Endothelial cell of umbilical vein (primary cell): Measurements from ENCODE around the gene B3GNT7. TPM values are rescaled to one million over a fixed set of nuclear protein-coding genes. Genes with fewer than 3 reads are reported as not detected.

Experiments
- BruUV-seq: library from RNA; stranded (reverse); fragments of 400-500 nt; replicated peaks from 2 replicates; lab custom pipeline; 2021; lab: Mats Ljungman, UMichigan
- CTCF ChIA-PET: fragments of 300-600, 350-600 bp; sonication (Branson Sonifier 250); formaldehyde crosslinking; loops from one replicate; lab custom pipeline; 2021; ENCODE audit warnings: antibody characterized with exemption, inconsistent platforms; lab: Charles Lee
- POLR2A ChIA-PET: fragments of 300-600, 350-600 bp; sonication (Branson Sonifier 250); formaldehyde crosslinking; loops from one replicate; lab custom pipeline; 2021; ENCODE audit warnings: antibody characterized with exemption, inconsistent platforms; lab: Charles Lee
- DNase-seq: peaks from one replicate; pipeline ENCODE4 v3.0.0-alpha.2; 2011; ENCODE audit warnings: low read depth, low spot score
- FAIRE-seq: peaks from 2 replicates; lab custom pipeline; 2011; peaks lifted over from hg19 to GRCh38; lab: Jason Lieb, UNC
- H2AFZ ChIP-seq: 2 replicates; pipeline ENCODE4 v1.6.0; 2012; ENCODE audit warnings: low read depth, low read length, control low read depth, inconsistent platforms
- H3K27ac ChIP-seq: 2 replicates; pipeline ENCODE4 v1.5.1; 2011; ENCODE audit warnings: low read depth, mild to moderate bottlenecking, control low read depth, low read length, moderate library complexity; ENCODE audit not compliant: insufficient read depth
- H3K27me3 ChIP-seq, 2 experiments: 2 replicates each; pipeline versions ENCODE4 v1.6.0 to v1.6.1; 2011; ENCODE audit warnings: low read length in 2 of 2, mixed read lengths in 1 of 2; ENCODE audit not compliant: control insufficient read depth in 2 of 2, insufficient read depth in 2 of 2
- H3K36me3 ChIP-seq, 2 experiments: 2 replicates in 1 of 2; 3 replicates in 1 of 2; pipeline ENCODE4 v1.5.1; 2011; ENCODE audit warnings: low read length in 2 of 2, mild to moderate bottlenecking in 1 of 2, moderate library complexity in 1 of 2; ENCODE audit not compliant: control insufficient read depth in 2 of 2, insufficient read depth in 2 of 2; ENCODE audit errors: extremely low read depth in 1 of 2
- H3K4me1 ChIP-seq: 3 replicates; pipeline ENCODE4 v1.5.1; 2011; ENCODE audit warnings: mild to moderate bottlenecking, low read length; ENCODE audit not compliant: control insufficient read depth, insufficient read depth; ENCODE audit errors: extremely low read depth
- H3K4me2 ChIP-seq: 2 replicates; pipeline ENCODE4 v1.6.1; 2011; ENCODE audit warnings: low read length, control low read depth, mixed read lengths; ENCODE audit not compliant: insufficient read depth
- H3K4me3 ChIP-seq, 3 experiments: fragments of 200-600 bp in 1 of 3; sonication (generic), shearing (Covaris generic) in 1 of 3; replicated peaks in 1 of 3; 2 replicates each; pipeline ENCODE4 v1.5.1; 2011 to 2016; ENCODE audit warnings: control low read depth in 3 of 3, low read length in 3 of 3, mild to moderate bottlenecking in 2 of 3, inconsistent platforms in 1 of 3, low read depth in 1 of 3, moderate library complexity in 1 of 3; ENCODE audit not compliant: insufficient read depth in 1 of 3
- H3K79me2 ChIP-seq: 2 replicates; pipeline ENCODE4 v1.6.0; 2012; ENCODE audit warnings: low read length, inconsistent platforms; ENCODE audit not compliant: control insufficient read depth, insufficient read depth
- H3K9ac ChIP-seq: replicated peaks from 2 replicates; pipeline ENCODE3; 2011; ENCODE audit warnings: low read length, control low read depth; ENCODE audit not compliant: insufficient read depth; ENCODE audit errors: extremely low read depth
- H3K9me1 ChIP-seq: replicated peaks from 3 replicates; pipeline ENCODE4 v1.6.0; 2011; ENCODE audit warnings: mild to moderate bottlenecking, low read length; ENCODE audit not compliant: control insufficient read depth, insufficient read depth; ENCODE audit errors: extremely low read depth
- H3K9me3 ChIP-seq: replicated peaks from 2 replicates; pipeline ENCODE4 v1.5.1; 2012; ENCODE audit warnings: low read length, inconsistent platforms; ENCODE audit not compliant: control insufficient read depth, insufficient read depth
- H4K20me1 ChIP-seq: replicated peaks from 2 replicates; pipeline ENCODE3; 2011; ENCODE audit warnings: mild to moderate bottlenecking, low read length; ENCODE audit not compliant: control insufficient read depth, insufficient read depth; ENCODE audit errors: extremely low read depth
- CTCF ChIP-seq, 2 donors: IDR thresholded peaks; 1 replicate in 1 of 2; 2 replicates in 1 of 2; pipeline ENCODE4 v1.5.1; 2011; ENCODE audit warnings: low read length in 2 of 2, mild to moderate bottlenecking in 2 of 2, moderate library complexity in 2 of 2, control low read depth in 1 of 2, inconsistent platforms in 1 of 2, low read depth in 1 of 2; ENCODE audit not compliant: insufficient read depth in 1 of 2; ENCODE audit errors: extremely low read depth in 1 of 2
- JUN ChIP-seq: IDR thresholded peaks from 2 replicates; pipeline ENCODE4 v1.6.1; 2011; ENCODE audit warnings: borderline replicate concordance, low read depth; ENCODE audit not compliant: insufficient read length, insufficient read depth
- dilution Hi-C: fragments of 300-500 bp; cut with MboI; formaldehyde crosslinking; loops from one replicate; pipeline ENCODE4 v1.15.0; 2019; ENCODE audit warnings: low sequenced_read_pairs; ENCODE audit not compliant: extremely low pct_ligation_motif_present
- intact Hi-C: fragments of 100-400 bp; cut with micrococcal nuclease; formaldehyde crosslinking; loops from one replicate; pipeline ENCODE4 v1.10.0; 2022
- polyA plus RNA-seq, 4 experiments: library from polyadenylated mRNA; depleted of rRNA in 3 of 4; stranded (reverse) in 3 of 4; unstranded in 1 of 4; fragments of >200 nt; gene quantifications; 2 replicates each; pipeline versions ENCODE4 v1.2.1 to v1.2.3, GENCODE V29; 2011 to 2012; ENCODE audit warnings: missing spikeins in 1 of 4
- total RNA-seq: library from RNA; stranded (reverse); gene quantifications from 2 replicates; pipeline ENCODE4 v1.2.3, GENCODE V29; 2021

B3GNT7 gene
- total and polyA plus RNA-seq, 2 donors (not counting 3 experiments of a cell fraction or from before 2014, with no cell fraction given), result 0.39 to 1.2 TPM

- ChIA-PET CTCF (interaction anchor here (1.2 to 1.7 kb wide), 3 partner anchors 10 to 96 kb away, joined by 3 to 6 read pairs (median 5); no protein-coding TSS in a partner anchor), POLR2A (no interaction called here)
- Histone ChIP-seq H3K9me1 (no peaks in the 10 kb centered on the region), H3K27ac (no peak overlapping the region), H3K4me2 (no peak overlapping the region), H3K36me3 (no peaks in the 10 kb centered on the region), H3K4me1 (no peaks in the 10 kb centered on the region), H3K9ac (no peak overlapping the region), H2AFZ (no peak overlapping the region), H3K79me2 (no peaks in the 10 kb centered on the region), H4K20me1 (no peaks in the 10 kb centered on the region), H3K9me3 (no peaks in the 10 kb centered on the region), H3K27me3 (peaks cover 0 to 8% of the 10 kb centered on the region in 2 experiments), H3K4me3 (no peak overlapping the region)
- dilution Hi-C loops, result no loop called here
- FAIRE-seq (peak; percentile 24), DNase-seq (no peak)
- TF ChIP-seq JUN (no peak), CTCF (IDR thresholded peaks at IDR 0.05; ENCODE audit: extremely low read depth in 1 of 2, insufficient read depth in 1 of 2, low read depth in 1 of 2, low read length in 2 of 2) (peak in 1 of 2 donors; percentile 19)
- intact Hi-C loops, result no loop called here
- BruUV-seq, result no TSS peak
Observed at GRCh38 chr2:231393149-231394131, 2.1 kb upstream of the B3GNT7 start.
